Ishikawa (cell line): ENCODE measurements around the gene TSPAN16.

Experiments
- CEBPB ChIP-seq: IDR thresholded peaks from 2 replicates; pipeline ENCODE4 v1.6.1; 2012
- CREB1 ChIP-seq: IDR thresholded peaks from 2 replicates; pipeline ENCODE4 v1.6.1; 2012; ENCODE audit warnings: low read depth
- EGR1 ChIP-seq: IDR thresholded peaks from 2 replicates; pipeline ENCODE4 v1.6.1; 2012
- EP300 ChIP-seq: IDR thresholded peaks from 2 replicates; pipeline ENCODE4 v1.6.1; 2012; ENCODE audit warnings: borderline replicate concordance
- FOXM1 ChIP-seq: IDR thresholded peaks from 2 replicates; pipeline ENCODE4 v1.6.1; 2012; ENCODE audit warnings: low read depth, borderline replicate concordance
- NFIC ChIP-seq: IDR thresholded peaks from 2 replicates; pipeline ENCODE4 v1.6.1; 2012
- RAD21 ChIP-seq: IDR thresholded peaks from 2 replicates; pipeline ENCODE4 v1.6.1; 2012; ENCODE audit warnings: low read depth
- REST ChIP-seq: IDR thresholded peaks from 2 replicates; pipeline ENCODE4 v1.6.1; 2012; ENCODE audit warnings: low read depth, mild to moderate bottlenecking
- TAF1 ChIP-seq: IDR thresholded peaks from 2 replicates; pipeline ENCODE4 v1.6.1; 2012; ENCODE audit warnings: low read depth, mild to moderate bottlenecking
- TCF12 ChIP-seq: IDR thresholded peaks from 2 replicates; pipeline ENCODE4 v1.6.1; 2012; ENCODE audit warnings: low read depth
- TEAD4 ChIP-seq: IDR thresholded peaks from 2 replicates; pipeline ENCODE4 v1.6.1; 2012
- YY1 ChIP-seq: IDR thresholded peaks from 2 replicates; pipeline ENCODE4 v1.6.1; 2012; ENCODE audit warnings: low read depth
- ZBTB7A ChIP-seq: IDR thresholded peaks from 2 replicates; pipeline ENCODE4 v1.6.1; 2012; ENCODE audit warnings: low read depth
- TF ChIP-seq, protein P1 (sequence below): IDR thresholded peaks from 2 replicates; pipeline ENCODE4 v1.6.1; 2012
- TF ChIP-seq, protein P2 (sequence below): IDR thresholded peaks from 2 replicates; pipeline ENCODE4 v1.6.1; 2012

The TSPAN16 gene

DNA sequence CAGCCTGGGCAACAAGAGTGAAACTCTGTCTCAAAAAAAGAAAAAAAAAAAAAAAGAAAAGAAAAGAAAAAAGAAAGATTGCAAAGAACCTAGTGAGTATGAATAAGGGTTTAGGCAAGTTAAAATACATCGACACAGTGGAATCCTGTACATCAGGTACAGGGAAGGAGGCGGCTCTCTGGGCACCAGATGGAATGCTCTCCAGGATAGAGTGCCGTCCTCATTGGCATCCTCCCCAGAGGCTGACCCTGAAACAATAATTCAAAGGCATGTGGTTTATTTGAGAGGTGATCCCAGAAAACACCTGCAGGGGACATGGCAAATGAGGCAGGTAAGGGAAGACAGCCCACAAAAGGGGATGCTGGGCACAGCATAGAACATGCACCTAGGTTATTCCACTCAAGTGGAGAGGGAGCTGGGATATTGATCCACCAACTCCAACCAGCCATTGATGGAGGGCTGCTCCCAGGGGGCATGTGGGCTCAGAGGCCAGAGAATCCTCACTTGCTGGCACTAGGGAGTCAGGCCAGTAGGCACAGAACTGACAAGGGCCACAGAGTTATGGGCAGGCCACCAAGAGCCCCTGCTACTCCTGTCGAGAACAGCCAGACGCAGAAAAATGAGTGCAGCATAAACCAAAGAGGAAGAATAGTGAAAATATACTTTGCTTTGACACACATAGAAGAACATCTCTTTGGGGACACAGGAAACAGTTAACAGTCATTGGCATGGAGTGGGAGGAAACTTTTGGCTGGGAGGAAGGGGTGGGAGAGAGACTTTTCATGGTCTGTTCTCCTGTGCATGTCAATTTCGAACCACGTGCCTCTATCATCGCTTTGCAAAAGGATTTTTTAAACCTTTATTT is 4.2 kb downstream of the TSPAN16 start:
- TF ChIP-seq CEBPB (no peak), FOXM1 (no peak), EP300 (no peak), NFIC (no peak), CREB1 (no peak), ZBTB7A (no peak)

DNA sequence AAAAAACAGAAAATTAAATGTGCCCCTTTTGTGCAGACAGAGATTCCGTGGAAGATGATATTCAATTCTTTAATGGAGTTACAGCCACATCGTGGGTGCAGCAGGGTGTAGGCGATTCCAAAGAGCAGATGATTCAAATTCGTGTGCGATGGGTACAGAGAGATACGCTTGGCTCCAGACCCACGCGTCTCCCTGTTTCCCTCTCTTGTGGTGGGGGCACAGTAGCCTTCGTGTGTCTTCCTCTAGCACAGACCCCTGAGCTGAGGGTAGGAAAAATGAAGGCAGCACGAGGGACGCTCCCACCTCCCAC is 4.8 kb downstream of the TSPAN16 start:
- no peak for TF ChIP-seq FOXM1
- no peak for TF ChIP-seq EP300
- no peak for TF ChIP-seq RAD21
- TF ChIP-seq, protein P1, sequence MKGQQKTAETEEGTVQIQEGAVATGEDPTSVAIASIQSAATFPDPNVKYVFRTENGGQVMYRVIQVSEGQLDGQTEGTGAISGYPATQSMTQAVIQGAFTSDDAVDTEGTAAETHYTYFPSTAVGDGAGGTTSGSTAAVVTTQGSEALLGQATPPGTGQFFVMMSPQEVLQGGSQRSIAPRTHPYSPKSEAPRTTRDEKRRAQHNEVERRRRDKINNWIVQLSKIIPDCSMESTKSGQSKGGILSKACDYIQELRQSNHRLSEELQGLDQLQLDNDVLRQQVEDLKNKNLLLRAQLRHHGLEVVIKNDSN = no peak
- TF ChIP-seq, protein P2, sequence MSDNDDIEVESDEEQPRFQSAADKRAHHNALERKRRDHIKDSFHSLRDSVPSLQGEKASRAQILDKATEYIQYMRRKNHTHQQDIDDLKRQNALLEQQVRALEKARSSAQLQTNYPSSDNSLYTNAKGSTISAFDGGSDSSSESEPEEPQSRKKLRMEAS = no peak
- no peak for TF ChIP-seq TEAD4

DNA sequence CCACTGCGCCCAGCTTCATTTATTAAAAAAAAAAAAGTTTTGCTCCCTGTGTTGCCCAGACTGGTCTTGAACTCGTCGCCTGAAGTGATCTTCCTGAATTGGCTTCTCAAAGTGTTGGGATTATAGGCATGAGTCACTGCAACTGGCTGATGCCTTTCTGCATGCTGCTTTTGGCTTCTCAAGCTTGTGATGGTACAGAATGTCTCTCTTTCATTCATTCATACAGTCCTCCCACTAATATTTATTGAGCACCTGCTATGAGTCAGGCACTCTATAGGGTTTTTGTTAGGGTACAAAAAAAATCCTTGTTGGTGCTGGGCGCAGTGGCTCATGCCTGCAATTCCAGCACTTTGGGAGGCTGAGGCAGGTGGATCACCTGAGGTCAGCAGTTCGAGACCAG is 9.0 kb downstream of the TSPAN16 start:
- TF ChIP-seq EP300 (no peak), EGR1 (no peak), NFIC (no peak), RAD21 (no peak), CREB1 (no peak), TCF12 (no peak), ZBTB7A (no peak)
- TF ChIP-seq, protein P2 = no peak
- TF ChIP-seq, protein P1 = no peak

DNA sequence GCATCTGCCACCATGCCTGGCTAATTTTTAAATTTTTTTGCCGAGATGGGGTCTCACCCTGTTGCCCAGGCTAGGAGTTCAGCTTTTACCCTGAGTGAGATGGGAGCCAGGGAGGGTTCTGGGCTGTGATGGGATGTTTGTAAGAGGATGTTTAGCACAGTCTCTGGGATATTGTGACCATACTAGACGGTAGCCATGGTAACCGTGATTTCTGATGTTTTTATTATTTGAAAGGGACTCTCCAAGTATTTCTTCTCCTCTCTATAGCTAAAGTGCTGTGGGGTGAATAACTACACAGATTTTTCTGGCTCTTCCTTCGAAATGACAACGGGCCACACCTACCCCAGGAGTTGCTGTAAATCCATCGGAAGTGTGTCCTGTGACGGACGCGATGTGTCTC is 10.4 kb downstream of the TSPAN16 start:
- TF ChIP-seq EP300 (no peak), ZBTB7A (no peak)
- TF ChIP-seq, protein P2 = no peak

GRCh38 chr19:11321191-11322126 is 25.5 kb downstream of the TSPAN16 start:
- TF ChIP-seq TCF12 (no peak), TAF1 (no peak), EGR1 (no peak), CREB1 (no peak), TEAD4 (no peak), CEBPB (no peak), YY1 (no peak), FOXM1 (no peak)
- TF ChIP-seq, protein P1 = no peak
- TF ChIP-seq, protein P2 = no peak

DNA sequence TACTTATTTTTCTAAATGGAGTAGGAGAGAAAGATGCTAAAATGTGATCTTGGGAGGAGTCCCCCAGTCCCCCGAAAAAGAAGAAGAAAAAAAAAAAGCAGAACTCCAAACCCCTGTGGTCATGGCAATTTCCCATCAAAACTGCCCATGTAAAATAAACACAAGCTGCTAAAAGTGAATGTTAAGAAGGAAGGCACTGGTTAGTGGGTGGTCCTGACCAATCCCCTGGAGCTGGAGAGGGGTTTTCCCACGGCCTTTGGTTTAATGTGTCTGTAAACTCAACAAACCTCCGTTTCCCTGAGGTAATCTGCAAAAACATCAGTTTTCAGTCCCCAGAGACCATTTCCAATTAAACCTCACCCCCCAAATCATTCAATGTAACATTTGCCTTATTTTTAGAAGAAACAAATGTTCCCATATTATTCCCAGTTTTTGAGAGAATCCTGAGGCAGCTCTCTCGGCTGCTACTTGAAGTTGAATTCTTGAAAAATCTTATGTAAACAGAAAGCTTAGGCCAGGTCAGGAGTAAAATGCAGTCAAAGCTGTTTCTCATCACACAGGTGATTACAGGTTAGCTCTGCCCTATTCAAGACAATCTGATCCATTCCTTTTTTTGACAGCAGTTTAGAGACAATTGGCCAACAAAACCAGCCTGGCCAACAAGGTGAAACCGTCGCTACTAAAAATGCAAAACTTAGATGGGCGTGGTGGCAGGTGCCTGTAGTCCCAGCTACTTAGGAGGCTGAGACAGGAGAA is 26.5 kb downstream of the TSPAN16 start:
- TF ChIP-seq, protein P2 = no peak
- no peak for TF ChIP-seq REST
- TF ChIP-seq, protein P1 = no peak
- no peak for TF ChIP-seq TCF12
- TF ChIP-seq TAF1 = no peak
- no peak for TF ChIP-seq RAD21
